Measurements from ENCODE around the gene PPP1R1B.

The PPP1R1B gene

GRCh38 chr17:39671651-39672521, 45.1 kb downstream of the PPP1R1B start:
- no peak for DNase-seq

- DNase-seq: no peak
These were observed 46.0 kb downstream of the PPP1R1B start for GRCh38 chr17:39672522-39673334.

- DNase-seq: no peak
These were observed 46.8 kb downstream of the PPP1R1B start for GRCh38 chr17:39673335-39674081.

- DNase-seq: no peak
These were observed 47.4 kb downstream of the PPP1R1B start for GRCh38 chr17:39674179-39674578.

GRCh38 chr17:39674702-39675389, 48.1 kb downstream of the PPP1R1B start:
- DNase-seq: no peak

GRCh38 chr17:39675390-39676082, 48.8 kb downstream of the PPP1R1B start:
- DNase-seq: no peak

- DNase-seq: no peak
These were observed 49.6 kb downstream of the PPP1R1B start for GRCh38 chr17:39676198-39676819.

GRCh38 chr17:39677072-39677471, 50.3 kb downstream of the PPP1R1B start:
- DNase-seq: no peak

- no peak for DNase-seq
These were observed 51.0 kb downstream of the PPP1R1B start for GRCh38 chr17:39677542-39678339.

- no peak for DNase-seq
These were observed 51.8 kb downstream of the PPP1R1B start for GRCh38 chr17:39678340-39679116.

- no peak for DNase-seq
These were observed 52.9 kb downstream of the PPP1R1B start for GRCh38 chr17:39679521-39680192.

- DNase-seq: no peak
These were observed 56.7 kb downstream of the PPP1R1B start for GRCh38 chr17:39683295-39683939.

- DNase-seq: no peak
These were observed 57.8 kb downstream of the PPP1R1B start for GRCh38 chr17:39684369-39685192.
